HG03103 (cell line): ENCODE measurements around the gene UGP2.
"Not testable (repeated sequence)": the region's sequence is repeated elsewhere in the genome, so short reads cannot be mapped to it uniquely, and the experiment has no call there.

ENCODE experiments used
- ATAC-seq: cut with Tn5 transposase; IDR thresholded peaks from one replicate; pipeline ENCODE4 v1.9.1; 2021; ENCODE audit warnings: low read depth; ENCODE audit not compliant: unreplicated experiment

The UGP2 gene

GRCh38 chr2:63837036-63837594 lies 4.6 kb upstream of the UGP2 start:
- ATAC-seq = no peak

- peak; percentile 16 for ATAC-seq
Measured at GRCh38 chr2:63840081-63840784, 1.5 kb upstream of the UGP2 start.

GRCh38 chr2:63840785-63841253 lies 877 bp upstream of the UGP2 start:
- ATAC-seq = peak; percentile 84

- no peak for ATAC-seq
Measured at GRCh38 chr2:63842149-63843061, 709 bp downstream of the UGP2 start.

- ATAC-seq = no peak
Measured at GRCh38 chr2:63843093-63843492, 1.4 kb downstream of the UGP2 start.

GRCh38 chr2:63843791-63844190 lies 2.1 kb downstream of the UGP2 start:
- ATAC-seq = no peak

GRCh38 chr2:63844616-63845015 lies 2.9 kb downstream of the UGP2 start:
- no peak for ATAC-seq

- no peak for ATAC-seq
Measured at GRCh38 chr2:63845866-63846265, 4.2 kb downstream of the UGP2 start.

GRCh38 chr2:63846487-63846886 lies 4.8 kb downstream of the UGP2 start:
- ATAC-seq = no peak

GRCh38 chr2:63847571-63847970 lies 5.9 kb downstream of the UGP2 start:
- not testable (repeated sequence) for ATAC-seq

GRCh38 chr2:63849381-63850203 lies 7.9 kb downstream of the UGP2 start:
- no peak for ATAC-seq

GRCh38 chr2:63850204-63850571 lies 8.5 kb downstream of the UGP2 start:
- no peak for ATAC-seq

GRCh38 chr2:63850649-63851048 lies 9.0 kb downstream of the UGP2 start:
- no peak for ATAC-seq

- ATAC-seq = no peak
Measured at GRCh38 chr2:63851691-63852311, 10.1 kb downstream of the UGP2 start.

GRCh38 chr2:63853527-63854310 lies 12.0 kb downstream of the UGP2 start:
- no peak for ATAC-seq

- no peak for ATAC-seq
Measured at GRCh38 chr2:63855418-63856302, 14.0 kb downstream of the UGP2 start.

- ATAC-seq = no peak
Measured at GRCh38 chr2:63856303-63856603, 14.6 kb downstream of the UGP2 start.

- ATAC-seq = no peak
Measured at GRCh38 chr2:63858291-63858690, 16.6 kb downstream of the UGP2 start.
